Vagina (tissue), 2 donors: ENCODE data around the gene SLC44A1.

Experiments used
- CTCF ChIP-seq, 3 experiments: fragments of 450-650 bp in 2 of 3; fragments of 200-600 bp in 1 of 3; sonication (generic) in 1 of 3; IDR thresholded peaks; one replicate each; pipeline ENCODE4 v1.5.1; 2017 to 2019; ENCODE audit warnings: antibody characterized with exemption in 3 of 3, mild to moderate bottlenecking in 2 of 3, moderate library complexity in 2 of 3
- POLR2AphosphoS5 ChIP-seq, 2 donors: sonication (generic); formaldehyde crosslinking; IDR thresholded peaks; one replicate each; pipeline ENCODE4 v1.9.0; 2017; ENCODE audit warnings: antibody characterized with exemption in 2 of 2, mild to moderate bottlenecking in 2 of 2, low read depth in 1 of 2; ENCODE audit not compliant: insufficient read depth in 1 of 2

GRCh38 chr9:105459336-105459735, 214.9 kb downstream of the SLC44A1 start:
- TF ChIP-seq CTCF (IDR thresholded peaks at IDR 0.05) (no peak), POLR2AphosphoS5 (IDR thresholded peaks at IDR 0.05; ENCODE audit: insufficient read depth in 1 of 2, low read depth in 1 of 2) (no peak)
